IPS DF 4.7 (cell line): ENCODE measurements around the gene GUCY1B1.
A peak's percentile ranks its signal among the peaks of the same experiment; 100 is the strongest.

Source experiments
- DNase-seq: peaks from one replicate; pipeline ENCODE4 v3.0.0-alpha.2; 2013; ENCODE audit warnings: low spot score; ENCODE audit errors: extremely low read depth

The GUCY1B1 gene

GRCh38 chr4:155758481-155759371 is at the start of gene GUCY1B1:
Gene GUCY1B1, plus strand, starts transcription at chr4:155759021. Its CDS starts 120 bp downstream, at chr4:155759141.
- DNase-seq, result peak; percentile 76

GRCh38 chr4:155709918-155710317 is 48.9 kb upstream of the GUCY1B1 start:
- no peak for DNase-seq

- no peak for DNase-seq
These were observed 47.3 kb upstream of the GUCY1B1 start for GRCh38 chr4:155711556-155711955.

GRCh38 chr4:155712846-155713245 is 46.0 kb upstream of the GUCY1B1 start:
- DNase-seq, result no peak

GRCh38 chr4:155713911-155714310 is 44.9 kb upstream of the GUCY1B1 start:
- no peak for DNase-seq

GRCh38 chr4:155722336-155722735 is 36.5 kb upstream of the GUCY1B1 start:
- no peak for DNase-seq

- DNase-seq, result no peak
These were observed 35.9 kb upstream of the GUCY1B1 start for GRCh38 chr4:155722816-155723499.

- no peak for DNase-seq
These were observed 34.1 kb upstream of the GUCY1B1 start for GRCh38 chr4:155724731-155725130.

GRCh38 chr4:155734065-155734464 is 24.8 kb upstream of the GUCY1B1 start:
- DNase-seq, result no peak

GRCh38 chr4:155734951-155735350 is 23.9 kb upstream of the GUCY1B1 start:
- no peak for DNase-seq

GRCh38 chr4:155735496-155735895 is 23.3 kb upstream of the GUCY1B1 start:
- DNase-seq, result no peak

GRCh38 chr4:155738548-155738947 is 20.3 kb upstream of the GUCY1B1 start:
- no peak for DNase-seq

- DNase-seq, result no peak
These were observed 17.3 kb upstream of the GUCY1B1 start for GRCh38 chr4:155741546-155741945.

GRCh38 chr4:155742310-155743015 is 16.4 kb upstream of the GUCY1B1 start:
- DNase-seq, result no peak

- no peak for DNase-seq
These were observed 12.8 kb upstream of the GUCY1B1 start for GRCh38 chr4:155745984-155746383.

GRCh38 chr4:155748039-155748438 is 10.8 kb upstream of the GUCY1B1 start:
- no peak for DNase-seq

- DNase-seq, result no peak
These were observed 9.8 kb upstream of the GUCY1B1 start for GRCh38 chr4:155749041-155749440.

- no peak for DNase-seq
These were observed 7.3 kb upstream of the GUCY1B1 start for GRCh38 chr4:155751569-155751968.

GRCh38 chr4:155757745-155758265 is 1.0 kb upstream of the GUCY1B1 start:
- DNase-seq, result no peak

GRCh38 chr4:155759372-155760252 is 791 bp downstream of the GUCY1B1 start:
- DNase-seq, result no peak

GRCh38 chr4:155761047-155761446 is 2.2 kb downstream of the GUCY1B1 start:
- DNase-seq, result no peak
